ENCODE results near the gene ITGA1. TPM values are rescaled to one million over a fixed set of nuclear protein-coding genes. Genes with fewer than 3 reads are reported as not detected.

ITGA1 gene
- total and polyA plus RNA-seq, 4 donors: 24.2 to 187 (median 48.5) TPM

DNA sequence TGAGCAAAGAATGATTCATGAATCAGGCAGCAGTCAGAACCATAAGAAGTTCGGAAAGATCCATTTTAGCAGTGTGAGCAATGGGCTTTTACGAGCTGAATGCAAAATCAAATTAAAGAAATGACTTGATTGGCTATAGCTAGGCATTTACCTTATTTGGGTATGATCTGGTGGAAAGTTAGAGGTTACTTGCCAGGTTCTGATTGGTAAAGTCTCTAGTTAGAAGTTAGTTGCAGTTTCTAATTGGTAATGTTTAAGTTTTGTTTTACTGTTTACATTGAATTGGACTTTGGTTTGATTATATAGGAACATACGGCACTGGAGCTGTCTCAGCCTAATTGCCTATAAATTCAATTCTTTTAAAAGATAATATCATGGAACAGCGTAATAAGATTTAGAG, 97.9 kb downstream of the ITGA1 start:
- Histone ChIP-seq H3K4me1 (ENCODE audit: control insufficient read depth in 4 of 4, insufficient read depth in 4 of 4, low read length in 3 of 4) (peaks cover 2 to 18% (median 8%) of the 10 kb centered on the region in 4 donors), H3K4me3 (ENCODE audit: low read depth in 1 of 3, low read length in 3 of 3) (no peak overlapping the region), H3K27me3 (ENCODE audit: control insufficient read depth in 4 of 4, insufficient read depth in 4 of 4, low read length in 3 of 4) (no peaks in the 10 kb centered on the region), H3K9me3 (ENCODE audit: control insufficient read depth in 4 of 4, low read length in 3 of 4) (no peaks in the 10 kb centered on the region), H3K36me3 (ENCODE audit: control insufficient read depth in 4 of 4, insufficient read depth in 3 of 4, low read depth in 1 of 4, low read length in 3 of 4) (peaks cover 0 to 19% (median 7%) of the 10 kb centered on the region in 4 donors), H3K9ac (ENCODE audit: low read depth in 1 of 2, low read length in 2 of 2) (no peak overlapping the region), H3K27ac (ENCODE audit: low read depth in 1 of 2, low read length in 2 of 2) (no peak overlapping the region)
- 86% methylated on average over 4 of the region's 4 CpGs for WGBS
- no peak for DNase-seq (ENCODE audit: low spot score)
- TF ChIP-seq, protein P1, sequence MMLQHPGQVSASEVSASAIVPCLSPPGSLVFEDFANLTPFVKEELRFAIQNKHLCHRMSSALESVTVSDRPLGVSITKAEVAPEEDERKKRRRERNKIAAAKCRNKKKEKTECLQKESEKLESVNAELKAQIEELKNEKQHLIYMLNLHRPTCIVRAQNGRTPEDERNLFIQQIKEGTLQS (IDR thresholded peaks at IDR 0.05): no peak
- no peak for TF ChIP-seq YY1 (IDR thresholded peaks at IDR 0.05)
- TF ChIP-seq FOXA1 (IDR thresholded peaks at IDR 0.05): no peak
- TF ChIP-seq, protein P2, sequence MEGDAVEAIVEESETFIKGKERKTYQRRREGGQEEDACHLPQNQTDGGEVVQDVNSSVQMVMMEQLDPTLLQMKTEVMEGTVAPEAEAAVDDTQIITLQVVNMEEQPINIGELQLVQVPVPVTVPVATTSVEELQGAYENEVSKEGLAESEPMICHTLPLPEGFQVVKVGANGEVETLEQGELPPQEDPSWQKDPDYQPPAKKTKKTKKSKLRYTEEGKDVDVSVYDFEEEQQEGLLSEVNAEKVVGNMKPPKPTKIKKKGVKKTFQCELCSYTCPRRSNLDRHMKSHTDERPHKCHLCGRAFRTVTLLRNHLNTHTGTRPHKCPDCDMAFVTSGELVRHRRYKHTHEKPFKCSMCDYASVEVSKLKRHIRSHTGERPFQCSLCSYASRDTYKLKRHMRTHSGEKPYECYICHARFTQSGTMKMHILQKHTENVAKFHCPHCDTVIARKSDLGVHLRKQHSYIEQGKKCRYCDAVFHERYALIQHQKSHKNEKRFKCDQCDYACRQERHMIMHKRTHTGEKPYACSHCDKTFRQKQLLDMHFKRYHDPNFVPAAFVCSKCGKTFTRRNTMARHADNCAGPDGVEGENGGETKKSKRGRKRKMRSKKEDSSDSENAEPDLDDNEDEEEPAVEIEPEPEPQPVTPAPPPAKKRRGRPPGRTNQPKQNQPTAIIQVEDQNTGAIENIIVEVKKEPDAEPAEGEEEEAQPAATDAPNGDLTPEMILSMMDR (IDR thresholded peaks at IDR 0.05; ENCODE audit: low read depth, low read length, missing input control): no peak
- TF ChIP-seq FOXA2 (IDR thresholded peaks at IDR 0.05): no peak
- no peak for TF ChIP-seq HNF4G (IDR thresholded peaks at IDR 0.05)
- no peak for TF ChIP-seq TAF1 (conservative IDR thresholded peaks at IDR 0.05)
- TF ChIP-seq, protein P3, sequence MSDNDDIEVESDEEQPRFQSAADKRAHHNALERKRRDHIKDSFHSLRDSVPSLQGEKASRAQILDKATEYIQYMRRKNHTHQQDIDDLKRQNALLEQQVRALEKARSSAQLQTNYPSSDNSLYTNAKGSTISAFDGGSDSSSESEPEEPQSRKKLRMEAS (IDR thresholded peaks at IDR 0.05): no peak
- TF ChIP-seq, protein P4, sequence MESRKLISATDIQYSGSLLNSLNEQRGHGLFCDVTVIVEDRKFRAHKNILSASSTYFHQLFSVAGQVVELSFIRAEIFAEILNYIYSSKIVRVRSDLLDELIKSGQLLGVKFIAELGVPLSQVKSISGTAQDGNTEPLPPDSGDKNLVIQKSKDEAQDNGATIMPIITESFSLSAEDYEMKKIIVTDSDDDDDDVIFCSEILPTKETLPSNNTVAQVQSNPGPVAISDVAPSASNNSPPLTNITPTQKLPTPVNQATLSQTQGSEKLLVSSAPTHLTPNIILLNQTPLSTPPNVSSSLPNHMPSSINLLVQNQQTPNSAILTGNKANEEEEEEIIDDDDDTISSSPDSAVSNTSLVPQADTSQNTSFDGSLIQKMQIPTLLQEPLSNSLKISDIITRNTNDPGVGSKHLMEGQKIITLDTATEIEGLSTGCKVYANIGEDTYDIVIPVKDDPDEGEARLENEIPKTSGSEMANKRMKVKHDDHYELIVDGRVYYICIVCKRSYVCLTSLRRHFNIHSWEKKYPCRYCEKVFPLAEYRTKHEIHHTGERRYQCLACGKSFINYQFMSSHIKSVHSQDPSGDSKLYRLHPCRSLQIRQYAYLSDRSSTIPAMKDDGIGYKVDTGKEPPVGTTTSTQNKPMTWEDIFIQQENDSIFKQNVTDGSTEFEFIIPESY (IDR thresholded peaks at IDR 0.05): no peak
- no peak for TF ChIP-seq HNF4A (conservative IDR thresholded peaks at IDR 0.05)
- no peak for TF ChIP-seq RXRA (IDR thresholded peaks at IDR 0.05)
- TF ChIP-seq, protein P5, sequence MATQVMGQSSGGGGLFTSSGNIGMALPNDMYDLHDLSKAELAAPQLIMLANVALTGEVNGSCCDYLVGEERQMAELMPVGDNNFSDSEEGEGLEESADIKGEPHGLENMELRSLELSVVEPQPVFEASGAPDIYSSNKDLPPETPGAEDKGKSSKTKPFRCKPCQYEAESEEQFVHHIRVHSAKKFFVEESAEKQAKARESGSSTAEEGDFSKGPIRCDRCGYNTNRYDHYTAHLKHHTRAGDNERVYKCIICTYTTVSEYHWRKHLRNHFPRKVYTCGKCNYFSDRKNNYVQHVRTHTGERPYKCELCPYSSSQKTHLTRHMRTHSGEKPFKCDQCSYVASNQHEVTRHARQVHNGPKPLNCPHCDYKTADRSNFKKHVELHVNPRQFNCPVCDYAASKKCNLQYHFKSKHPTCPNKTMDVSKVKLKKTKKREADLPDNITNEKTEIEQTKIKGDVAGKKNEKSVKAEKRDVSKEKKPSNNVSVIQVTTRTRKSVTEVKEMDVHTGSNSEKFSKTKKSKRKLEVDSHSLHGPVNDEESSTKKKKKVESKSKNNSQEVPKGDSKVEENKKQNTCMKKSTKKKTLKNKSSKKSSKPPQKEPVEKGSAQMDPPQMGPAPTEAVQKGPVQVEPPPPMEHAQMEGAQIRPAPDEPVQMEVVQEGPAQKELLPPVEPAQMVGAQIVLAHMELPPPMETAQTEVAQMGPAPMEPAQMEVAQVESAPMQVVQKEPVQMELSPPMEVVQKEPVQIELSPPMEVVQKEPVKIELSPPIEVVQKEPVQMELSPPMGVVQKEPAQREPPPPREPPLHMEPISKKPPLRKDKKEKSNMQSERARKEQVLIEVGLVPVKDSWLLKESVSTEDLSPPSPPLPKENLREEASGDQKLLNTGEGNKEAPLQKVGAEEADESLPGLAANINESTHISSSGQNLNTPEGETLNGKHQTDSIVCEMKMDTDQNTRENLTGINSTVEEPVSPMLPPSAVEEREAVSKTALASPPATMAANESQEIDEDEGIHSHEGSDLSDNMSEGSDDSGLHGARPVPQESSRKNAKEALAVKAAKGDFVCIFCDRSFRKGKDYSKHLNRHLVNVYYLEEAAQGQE (IDR thresholded peaks at IDR 0.05): no peak
- no peak for TF ChIP-seq EGR1 (IDR thresholded peaks at IDR 0.05; ENCODE audit: low read depth in 2 of 2)

DNA sequence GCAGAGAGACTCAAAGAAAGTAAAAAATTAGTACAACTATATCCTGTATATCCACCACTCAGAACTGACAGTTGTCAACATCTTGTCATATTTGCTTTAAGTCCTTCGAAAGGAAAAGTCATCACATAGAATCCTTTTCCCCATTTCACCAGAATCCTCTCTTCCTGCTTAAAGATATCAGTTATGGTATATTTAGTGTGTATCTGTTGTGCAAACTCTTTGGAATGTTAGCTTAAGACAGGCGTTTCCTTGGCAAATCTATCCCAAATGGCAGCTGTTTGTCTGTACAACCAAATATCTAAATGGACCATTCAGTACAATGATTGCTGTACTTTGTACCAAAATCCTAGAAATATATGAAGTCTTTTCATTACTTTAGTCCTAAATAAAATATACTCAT, 98.5 kb downstream of the ITGA1 start:
- DNase-seq (ENCODE audit: low spot score): no peak
- TF ChIP-seq HNF4A (conservative IDR thresholded peaks at IDR 0.05): no peak
- no peak for TF ChIP-seq NR2F2 (IDR thresholded peaks at IDR 0.05)
- TF ChIP-seq, protein P5 (IDR thresholded peaks at IDR 0.05): no peak
- TF ChIP-seq SP1 (IDR thresholded peaks at IDR 0.05): no peak
- no peak for TF ChIP-seq EGR1 (IDR thresholded peaks at IDR 0.05; ENCODE audit: low read depth in 2 of 2)
- TF ChIP-seq, protein P1 (IDR thresholded peaks at IDR 0.05): no peak
- no peak for TF ChIP-seq YY1 (IDR thresholded peaks at IDR 0.05)
- no peak for TF ChIP-seq JUND (IDR thresholded peaks at IDR 0.05)
- no peak for TF ChIP-seq FOXA2 (IDR thresholded peaks at IDR 0.05)
- TF ChIP-seq HNF4G (IDR thresholded peaks at IDR 0.05): no peak
- TF ChIP-seq RAD21 (IDR thresholded peaks at IDR 0.05): no peak
- TF ChIP-seq RXRA (IDR thresholded peaks at IDR 0.05): no peak
- no peak for TF ChIP-seq GABPA (IDR thresholded peaks at IDR 0.05 in 1 of 2, conservative IDR thresholded peaks at IDR 0.05 in 1 of 2)
- Histone ChIP-seq H3K4me3 (ENCODE audit: low read depth in 1 of 3, low read length in 3 of 3) (no peak overlapping the region), H3K9me3 (ENCODE audit: control insufficient read depth in 4 of 4, low read length in 3 of 4) (no peaks in the 10 kb centered on the region), H3K27ac (ENCODE audit: low read depth in 1 of 2, low read length in 2 of 2) (no peak overlapping the region), H3K9ac (ENCODE audit: low read depth in 1 of 2, low read length in 2 of 2) (no peak overlapping the region), H3K36me3 (ENCODE audit: control insufficient read depth in 4 of 4, insufficient read depth in 3 of 4, low read depth in 1 of 4, low read length in 3 of 4) (peaks cover 0 to 19% (median 7%) of the 10 kb centered on the region in 4 donors), H3K4me1 (ENCODE audit: control insufficient read depth in 4 of 4, insufficient read depth in 4 of 4, low read length in 3 of 4) (peaks cover 2 to 15% (median 8%) of the 10 kb centered on the region in 4 donors), H3K27me3 (ENCODE audit: control insufficient read depth in 4 of 4, insufficient read depth in 4 of 4, low read length in 3 of 4) (no peaks in the 10 kb centered on the region)
- WGBS: 80% methylated on average over 2 of the region's 2 CpGs

Measured in liver (tissue), 9 donors.